ENCODE results near the gene PTPN18.

DNA sequence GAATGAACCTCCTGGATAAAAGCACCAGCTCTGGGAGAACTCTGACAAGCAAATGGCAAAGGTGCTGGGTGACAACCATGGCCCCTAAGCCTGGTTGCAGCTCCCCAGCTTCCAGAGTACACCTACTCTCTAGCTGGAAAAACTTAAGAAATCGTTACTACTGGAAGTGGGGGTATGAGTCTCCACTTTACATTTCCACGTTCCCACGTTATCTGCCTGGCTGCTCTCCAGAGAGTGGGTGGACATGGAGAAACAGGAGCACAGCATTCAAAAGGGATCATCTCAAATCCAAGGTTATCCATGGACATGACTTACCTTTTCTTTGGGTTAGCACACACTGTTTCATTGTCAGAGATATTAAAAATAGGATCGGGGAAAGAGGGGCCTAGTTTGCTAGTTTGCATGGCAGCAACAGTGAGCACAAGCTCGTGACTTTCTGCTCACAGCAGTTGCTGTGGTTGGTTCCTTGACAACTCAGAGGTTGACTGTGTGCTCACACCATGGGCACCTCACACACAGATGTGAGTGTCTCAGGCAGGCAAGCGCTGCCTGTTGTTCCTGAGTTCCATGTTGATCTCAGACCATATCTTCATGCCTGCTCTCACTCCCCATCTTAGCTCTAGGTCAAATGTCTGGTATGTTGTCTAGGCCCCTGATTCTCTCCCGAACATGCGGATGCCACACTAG lies 32.5 kb downstream of the PTPN18 start:
- TF ChIP-seq, protein P1, sequence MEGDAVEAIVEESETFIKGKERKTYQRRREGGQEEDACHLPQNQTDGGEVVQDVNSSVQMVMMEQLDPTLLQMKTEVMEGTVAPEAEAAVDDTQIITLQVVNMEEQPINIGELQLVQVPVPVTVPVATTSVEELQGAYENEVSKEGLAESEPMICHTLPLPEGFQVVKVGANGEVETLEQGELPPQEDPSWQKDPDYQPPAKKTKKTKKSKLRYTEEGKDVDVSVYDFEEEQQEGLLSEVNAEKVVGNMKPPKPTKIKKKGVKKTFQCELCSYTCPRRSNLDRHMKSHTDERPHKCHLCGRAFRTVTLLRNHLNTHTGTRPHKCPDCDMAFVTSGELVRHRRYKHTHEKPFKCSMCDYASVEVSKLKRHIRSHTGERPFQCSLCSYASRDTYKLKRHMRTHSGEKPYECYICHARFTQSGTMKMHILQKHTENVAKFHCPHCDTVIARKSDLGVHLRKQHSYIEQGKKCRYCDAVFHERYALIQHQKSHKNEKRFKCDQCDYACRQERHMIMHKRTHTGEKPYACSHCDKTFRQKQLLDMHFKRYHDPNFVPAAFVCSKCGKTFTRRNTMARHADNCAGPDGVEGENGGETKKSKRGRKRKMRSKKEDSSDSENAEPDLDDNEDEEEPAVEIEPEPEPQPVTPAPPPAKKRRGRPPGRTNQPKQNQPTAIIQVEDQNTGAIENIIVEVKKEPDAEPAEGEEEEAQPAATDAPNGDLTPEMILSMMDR (IDR thresholded peaks at IDR 0.05 in 4 of 5, conservative IDR thresholded peaks at IDR 0.05 in 1 of 5): no peak
- TF ChIP-seq POLR2A (IDR thresholded peaks at IDR 0.05): no peak

All from gastrocnemius medialis (tissue), 4 donors.